Smooth muscle cell (in vitro differentiated cells): ENCODE data around the gene FANK1. TPM values are rescaled to one million over a fixed set of nuclear protein-coding genes. Genes with fewer than 3 reads are reported as not detected.

ENCODE experiments used
- DNase-seq: peaks from one replicate; lab custom pipeline; 2025; ENCODE audit not compliant: unreplicated experiment; lab: John Stamatoyannopoulos, UW
- H2AFZ ChIP-seq: fragments of 200-600 bp; sonication (generic); 2 replicates; pipeline ENCODE4 v1.6.0; 2016; ENCODE audit warnings: antibody characterized with exemption, low read depth, mild to moderate bottlenecking
- H3F3A ChIP-seq: fragments of 200-600 bp; sonication (generic); 2 replicates; pipeline ENCODE4 v1.6.0; 2017; ENCODE audit warnings: antibody characterized with exemption, low read depth
- H3K27ac ChIP-seq: fragments of 200-600 bp; sonication (generic); 2 replicates; pipeline ENCODE4 v1.5.1; 2016; ENCODE audit warnings: low read depth, mild to moderate bottlenecking
- H3K27me3 ChIP-seq: fragments of 200-600 bp; sonication (generic); 2 replicates; pipeline ENCODE4 v1.6.1; 2016; ENCODE audit warnings: low read depth, mild to moderate bottlenecking
- H3K36me3 ChIP-seq: fragments of 200-600 bp; sonication (generic); 2 replicates; pipeline ENCODE4 v1.5.1; 2016; ENCODE audit warnings: low read depth
- H3K4me1 ChIP-seq: fragments of 200-600 bp; sonication (generic); 2 replicates; pipeline ENCODE4 v1.5.1; 2016; ENCODE audit warnings: low read depth
- H3K4me2 ChIP-seq: fragments of 200-600 bp; sonication (generic); 2 replicates; pipeline ENCODE4 v1.6.0; 2016; ENCODE audit warnings: mild to moderate bottlenecking
- H3K4me3 ChIP-seq: fragments of 200-600 bp; sonication (generic); 2 replicates; pipeline ENCODE4 v1.5.1; 2016; ENCODE audit warnings: mild to moderate bottlenecking
- H3K79me2 ChIP-seq: fragments of 200-600 bp; sonication (generic); 2 replicates; pipeline ENCODE4 v1.6.0; 2016; ENCODE audit warnings: low read depth, mild to moderate bottlenecking
- H3K9ac ChIP-seq: fragments of 200-600 bp; sonication (generic); 2 replicates; pipeline ENCODE4 v1.6.0; 2016; ENCODE audit warnings: low read depth
- H3K9me3 ChIP-seq: fragments of 200-600 bp; sonication (generic); replicated peaks from 2 replicates; pipeline ENCODE4 v1.5.1; 2016; ENCODE audit warnings: low read depth
- H4K20me1 ChIP-seq: fragments of 200-600 bp; sonication (generic); 2 replicates; pipeline ENCODE4 v1.6.0; 2016; ENCODE audit warnings: low read depth
- CTCF ChIP-seq: fragments of 200-600 bp; sonication (generic); IDR thresholded peaks from 2 replicates; pipeline ENCODE4 v1.5.1; 2017; ENCODE audit warnings: borderline replicate concordance, mild to moderate bottlenecking, antibody characterized with exemption; ENCODE audit not compliant: insufficient read depth, poor library complexity, severe bottlenecking
- WGBS: methylation state at CpG from one replicate; pipeline ENCODE4 v1.1.7; 2016; ENCODE audit warnings: low lambda C conversion rate; 5-methylcytosine and 5-hydroxymethylcytosine counted together
- polyA plus RNA-seq: library from polyadenylated mRNA; unstranded; fragments of >200 nt; fragmentation: Nextera tagmentation; extraction: Ambion mirVana; gene quantifications from 2 replicates; pipeline ENCODE4 v1.2.1, GENCODE V29; 2016
- total RNA-seq: library from RNA; depleted of rRNA; stranded (reverse); fragments of >200 nt; gene quantifications from 2 replicates; pipeline ENCODE4 v1.2.3, GENCODE V29; 2014

FANK1 gene
- total and polyA plus RNA-seq, 2 experiments from 2014 or later = 5.8 to 6.6 TPM

- WGBS = 98% methylated on average over 7 of the region's 7 CpGs
- no peak for TF ChIP-seq CTCF
- no peak overlapping the region for H3K4me3 ChIP-seq
These were observed 46.9 kb upstream of the FANK1 start for GRCh38 chr10:125849448-125849847.

GRCh38 chr10:125850766-125851731 lies 45.3 kb upstream of the FANK1 start:
- Histone ChIP-seq H3K27me3 (no peaks in the 10 kb centered on the region), H3K9me3 (no peaks in the 10 kb centered on the region), H2AFZ (no peak overlapping the region), H3K4me2 (no peak overlapping the region), H3K9ac (no peak overlapping the region), H3K4me1 (no peaks in the 10 kb centered on the region), H4K20me1 (no peaks in the 10 kb centered on the region), H3F3A (no peaks in the 10 kb centered on the region), H3K27ac (no peak overlapping the region), H3K79me2 (no peaks in the 10 kb centered on the region), H3K4me3 (no peak overlapping the region), H3K36me3 (no peaks in the 10 kb centered on the region)
- WGBS = 94% methylated on average over 2 of the region's 2 CpGs
- DNase-seq = no peak
- TF ChIP-seq CTCF = no peak

More at GRCh38 chr10:125849448-125849847, 46.9 kb upstream of the FANK1 start:
- Histone ChIP-seq H3K9me3 (no peaks in the 10 kb centered on the region), H2AFZ (no peak overlapping the region), H3K79me2 (no peaks in the 10 kb centered on the region), H3K9ac (no peak overlapping the region), H3K36me3 (no peaks in the 10 kb centered on the region), H3K27ac (no peak overlapping the region), H3K4me2 (no peak overlapping the region), H4K20me1 (no peaks in the 10 kb centered on the region), H3K27me3 (no peaks in the 10 kb centered on the region), H3K4me1 (no peaks in the 10 kb centered on the region), H3F3A (no peaks in the 10 kb centered on the region)
- DNase-seq = no peak

GRCh38 chr10:125852487-125852886 lies 43.9 kb upstream of the FANK1 start:
- no peak overlapping the region for H2AFZ ChIP-seq
- no peak overlapping the region for H3K27ac ChIP-seq
- TF ChIP-seq CTCF = no peak
- no peaks in the 10 kb centered on the region for H3K36me3 ChIP-seq
- H3K79me2 ChIP-seq = no peaks in the 10 kb centered on the region
- no peak overlapping the region for H3K4me2 ChIP-seq
- WGBS = 97% methylated on average over 7 of the region's 7 CpGs
- H3K9ac ChIP-seq = no peak overlapping the region
- no peaks in the 10 kb centered on the region for H3K4me1 ChIP-seq
- no peaks in the 10 kb centered on the region for H3K9me3 ChIP-seq
- H3K27me3 ChIP-seq = no peaks in the 10 kb centered on the region
- no peaks in the 10 kb centered on the region for H4K20me1 ChIP-seq
- no peaks in the 10 kb centered on the region for H3F3A ChIP-seq
- no peak overlapping the region for H3K4me3 ChIP-seq
- no peak for DNase-seq
